Measurements from ENCODE around the gene VPS8.
"Not testable (repeated sequence)": the region's sequence is repeated elsewhere in the genome, so short reads cannot be mapped to it uniquely, and the experiment has no call there.

The VPS8 gene

DNA sequence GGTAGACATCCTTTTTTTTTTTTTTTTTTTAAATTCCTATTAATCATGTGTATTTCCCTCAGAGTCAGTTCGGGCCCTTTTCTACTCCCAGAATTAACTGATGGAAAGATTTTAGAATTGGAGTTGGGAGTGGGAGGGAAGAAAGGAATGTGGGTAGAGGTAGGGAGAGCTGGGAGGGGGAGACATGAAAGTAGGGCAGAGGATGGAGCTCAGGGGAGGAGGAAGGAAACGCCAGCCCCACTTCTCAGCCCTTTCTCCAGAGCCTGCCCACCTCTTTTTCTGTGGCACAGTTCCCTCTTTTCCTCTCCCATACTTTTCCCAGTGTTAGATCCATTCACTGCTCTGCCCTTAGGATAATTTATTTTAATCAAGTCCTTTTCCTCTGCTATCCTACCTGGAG is 129.4 kb downstream of the VPS8 start:
- DNase-seq = no peak

DNA sequence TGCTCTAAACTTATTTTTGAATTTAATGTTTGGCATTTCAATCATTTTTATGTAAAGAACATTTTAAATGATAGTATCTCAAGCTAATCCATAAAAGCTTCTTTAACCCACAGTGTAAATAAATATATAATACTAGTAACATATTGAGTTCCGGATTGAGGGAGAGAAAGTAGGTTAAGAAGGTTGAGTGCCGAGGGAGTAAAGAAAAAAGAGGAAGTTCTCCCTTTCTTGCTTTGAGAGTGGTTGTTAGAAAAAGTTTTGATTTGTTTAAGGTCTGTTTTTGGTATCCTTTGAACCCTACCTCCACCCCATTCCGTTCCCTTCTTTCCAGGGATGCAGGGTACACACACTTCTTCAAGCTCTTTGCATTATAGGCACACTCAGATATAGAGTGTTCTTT is 130.8 kb downstream of the VPS8 start:
- DNase-seq = no peak

DNA sequence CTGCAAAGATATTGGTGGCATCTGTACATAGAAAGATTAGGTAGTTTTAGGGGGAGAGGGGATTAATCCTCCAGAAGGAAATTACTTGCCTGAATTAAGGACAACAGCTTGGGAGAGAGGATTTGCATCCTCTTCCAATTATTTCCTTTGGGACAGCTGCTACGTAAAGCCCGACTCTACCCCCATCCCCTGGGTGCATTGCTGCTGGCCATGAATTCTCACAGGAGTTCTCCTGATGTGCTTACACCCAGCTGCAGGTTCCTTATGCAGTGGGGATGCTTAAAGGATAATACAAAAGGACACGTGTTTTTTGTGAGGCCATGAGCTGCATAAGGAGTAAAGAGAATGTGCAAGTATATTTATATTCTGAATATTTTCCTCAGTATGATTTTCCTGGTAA is 132.3 kb downstream of the VPS8 start:
- no peak for DNase-seq

GRCh38 chr3:184945886-184946625 is 134.1 kb downstream of the VPS8 start:
- DNase-seq = no peak

DNA sequence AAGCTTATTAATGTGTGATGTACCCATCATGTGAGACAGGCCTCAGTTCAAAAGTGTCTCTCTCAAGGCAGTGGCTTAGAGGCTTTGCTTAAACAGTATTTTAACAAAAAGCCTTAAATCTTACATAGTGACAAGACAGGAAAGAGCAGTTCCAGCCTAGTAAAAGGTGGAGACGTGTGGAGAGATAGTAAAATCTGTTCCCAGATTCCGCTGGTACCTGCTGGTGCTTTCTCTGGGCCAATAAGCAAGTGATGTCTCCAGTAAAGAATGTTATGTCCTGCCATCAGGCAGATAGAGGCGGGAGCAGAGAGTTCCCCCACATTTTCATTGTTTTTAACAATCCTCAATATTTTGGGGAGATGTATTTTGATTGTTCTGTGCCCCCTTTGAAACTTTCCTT is 135.0 kb downstream of the VPS8 start:
- no peak for DNase-seq

GRCh38 chr3:184949251-184949965 is 137.4 kb downstream of the VPS8 start:
- DNase-seq = no peak

GRCh38 chr3:184950816-184951215 is 138.8 kb downstream of the VPS8 start:
- DNase-seq = not testable (repeated sequence)

DNA sequence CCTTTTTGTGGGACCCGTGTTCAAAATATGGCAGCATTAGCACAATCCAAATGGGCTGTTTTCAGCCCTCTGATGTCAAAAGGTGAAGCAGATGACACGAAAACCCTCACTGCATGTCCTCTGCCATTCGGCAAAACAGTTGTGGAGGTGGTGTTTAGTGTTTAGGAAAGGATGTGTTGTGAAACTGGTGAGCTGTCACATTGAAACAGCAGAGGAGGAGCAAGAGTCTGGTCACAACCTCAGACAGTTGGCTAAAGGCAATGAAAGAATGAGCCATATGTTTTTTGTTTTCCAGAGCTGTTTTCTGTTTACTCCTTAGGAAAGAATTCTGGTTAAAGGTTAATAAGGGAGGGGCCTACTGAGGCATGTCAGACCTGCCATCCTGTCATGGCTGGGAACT is 140.7 kb downstream of the VPS8 start:
- DNase-seq = no peak

DNA sequence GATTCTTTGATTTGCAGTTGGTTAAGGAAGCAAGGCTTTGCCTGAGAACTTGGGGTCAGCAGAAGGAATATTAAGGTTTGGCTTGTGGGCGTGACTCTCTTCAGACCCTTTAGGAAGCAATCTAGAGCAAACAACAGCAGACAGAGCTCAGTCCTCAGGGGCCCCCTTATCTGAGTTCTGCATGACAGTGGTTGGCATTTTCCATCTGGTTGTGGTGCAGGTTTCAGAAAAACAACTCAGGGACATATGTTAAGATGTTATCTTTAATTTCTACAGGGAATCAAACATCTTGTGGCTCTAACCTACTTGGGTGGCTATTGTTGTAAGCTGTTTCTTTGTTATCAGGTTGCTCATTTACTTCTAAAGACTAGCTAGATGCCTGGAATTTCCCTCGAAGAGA is 141.4 kb downstream of the VPS8 start:
- DNase-seq = no peak

GRCh38 chr3:184954251-184954650 is 142.3 kb downstream of the VPS8 start:
- no peak for DNase-seq

DNA sequence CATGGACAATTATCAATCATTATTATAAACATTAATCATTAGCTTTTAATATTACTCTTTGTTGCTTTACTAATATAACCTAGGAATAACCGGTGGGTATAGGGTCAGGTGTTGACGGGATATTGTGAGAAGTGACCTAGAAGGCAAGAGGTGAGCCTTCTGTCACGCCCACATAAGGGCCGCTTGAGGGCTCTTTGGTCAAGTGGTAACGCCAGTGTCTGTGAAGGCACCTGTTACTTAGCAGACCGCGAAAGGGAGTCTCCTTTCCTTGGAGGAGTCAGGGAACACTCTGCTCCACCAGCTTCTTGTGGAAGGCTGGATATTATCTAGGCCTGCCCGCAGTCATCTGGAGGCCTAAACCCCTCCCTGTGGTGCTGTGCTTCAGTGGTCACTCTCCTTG is 142.9 kb downstream of the VPS8 start:
- DNase-seq = not testable (repeated sequence)

- no peak for DNase-seq
Measured at GRCh38 chr3:184965639-184966430, 153.9 kb downstream of the VPS8 start.

- DNase-seq = no peak
Measured at GRCh38 chr3:184968115-184968514, 156.1 kb downstream of the VPS8 start.

GRCh38 chr3:184970186-184970585 is 158.2 kb downstream of the VPS8 start:
- DNase-seq = no peak

- DNase-seq = no peak
Measured at GRCh38 chr3:184977796-184978195, 165.8 kb downstream of the VPS8 start.

GRCh38 chr3:184981071-184981470 is 169.1 kb downstream of the VPS8 start:
- DNase-seq = no peak

DNA sequence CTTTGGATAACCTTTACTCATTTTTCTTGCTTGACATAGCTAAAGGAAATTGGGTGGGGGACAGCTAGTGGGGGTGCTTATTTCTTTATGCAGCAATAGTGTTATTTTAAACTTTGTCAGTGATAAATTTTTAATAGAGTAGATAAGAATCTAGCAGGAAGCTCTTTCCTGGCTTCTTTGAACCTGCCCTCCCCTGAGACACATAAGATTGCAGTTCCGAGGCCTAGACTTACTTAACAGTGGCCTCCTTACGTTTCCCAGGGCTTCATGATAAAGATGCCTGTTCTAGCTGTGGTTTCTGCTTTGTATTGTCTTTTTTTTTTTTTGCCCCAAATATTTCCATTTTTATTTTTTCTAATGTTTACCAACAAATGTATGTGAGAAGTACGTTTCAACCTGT is 170.1 kb downstream of the VPS8 start:
- DNase-seq = no peak

- no peak for DNase-seq
Measured at GRCh38 chr3:184985586-184985985, 173.6 kb downstream of the VPS8 start.

GRCh38 chr3:184986366-184986889 is 174.5 kb downstream of the VPS8 start:
- DNase-seq = no peak

DNA sequence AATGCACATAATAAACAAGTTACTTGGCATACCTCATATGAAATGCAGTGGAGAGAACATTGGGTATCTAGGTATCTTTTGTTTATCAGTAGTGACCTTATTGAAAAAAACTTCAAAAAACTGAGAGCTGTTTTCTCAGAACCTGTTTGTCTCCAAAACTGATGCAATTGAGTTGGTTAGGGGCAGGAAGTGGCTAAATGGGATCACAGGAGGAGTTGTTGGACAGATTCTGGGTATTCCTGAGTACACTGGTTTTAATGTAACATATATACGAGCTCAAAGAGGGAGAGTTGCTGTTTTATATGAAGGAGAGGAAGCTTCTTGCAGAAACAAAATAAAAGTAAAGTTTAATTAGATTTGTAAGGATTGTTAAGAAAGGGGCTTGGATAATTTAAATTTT is 181.4 kb downstream of the VPS8 start:
- DNase-seq = no peak

DNA sequence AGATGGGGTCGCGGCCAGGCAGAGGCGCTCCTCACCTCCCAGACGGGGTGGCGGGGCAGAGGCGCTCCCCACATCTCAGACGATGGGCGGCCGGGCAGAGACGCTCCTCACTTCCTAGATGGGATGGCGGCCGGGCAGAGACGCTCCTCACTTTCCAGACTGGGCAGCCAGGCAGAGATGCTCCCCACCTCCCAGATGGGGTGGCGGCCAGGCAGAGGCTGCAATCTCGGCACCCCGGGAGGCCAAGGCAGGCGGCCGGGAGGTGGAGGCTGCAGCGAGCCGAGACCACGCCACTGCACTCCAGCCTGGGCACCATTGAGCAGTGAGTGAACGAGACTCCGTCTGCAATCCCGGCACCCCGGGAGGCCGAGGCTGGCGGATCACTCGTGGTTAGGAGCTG is 191.9 kb downstream of the VPS8 start:
- not testable (repeated sequence) for DNase-seq

DNA sequence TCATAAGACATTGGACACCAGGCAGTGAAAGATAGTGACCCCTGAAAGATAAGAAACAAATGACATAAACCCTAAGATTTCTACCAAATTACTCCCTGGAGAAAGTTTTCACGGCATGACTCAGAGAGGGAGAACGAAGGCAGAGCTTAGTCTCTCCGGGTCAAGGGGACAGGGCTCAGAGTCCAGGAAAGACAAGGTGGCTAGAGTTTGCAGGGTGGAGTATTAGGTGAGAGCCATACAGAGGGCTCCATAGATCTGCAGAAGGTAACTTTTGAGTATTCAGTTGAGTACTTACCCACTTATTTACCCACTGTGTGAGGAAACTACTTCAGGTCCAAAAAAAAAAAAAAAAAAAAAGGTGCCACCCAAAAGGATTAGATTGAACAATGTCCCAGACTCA is 197.7 kb downstream of the VPS8 start:
- no peak for DNase-seq

DNA sequence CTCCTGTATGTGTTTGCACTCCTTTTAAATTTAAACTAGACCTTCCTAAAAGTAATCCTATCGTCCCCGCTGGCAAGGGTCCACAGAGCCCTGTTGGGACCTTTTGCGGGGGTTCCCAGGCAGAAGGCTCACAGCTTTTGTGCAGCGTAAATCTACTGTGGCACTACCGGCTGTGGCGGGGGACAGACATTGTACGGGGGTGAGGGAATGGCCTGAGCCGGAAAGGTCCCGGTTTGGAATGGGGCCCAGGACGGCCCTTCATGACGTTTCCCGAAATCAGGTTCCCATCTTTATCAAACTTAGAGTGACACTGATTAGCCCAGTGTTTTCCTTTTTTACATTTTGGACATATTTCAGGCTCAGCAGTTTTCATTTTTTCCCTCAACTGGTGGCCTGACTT is 205.6 kb downstream of the VPS8 start:
- not testable (repeated sequence) for DNase-seq

DNA sequence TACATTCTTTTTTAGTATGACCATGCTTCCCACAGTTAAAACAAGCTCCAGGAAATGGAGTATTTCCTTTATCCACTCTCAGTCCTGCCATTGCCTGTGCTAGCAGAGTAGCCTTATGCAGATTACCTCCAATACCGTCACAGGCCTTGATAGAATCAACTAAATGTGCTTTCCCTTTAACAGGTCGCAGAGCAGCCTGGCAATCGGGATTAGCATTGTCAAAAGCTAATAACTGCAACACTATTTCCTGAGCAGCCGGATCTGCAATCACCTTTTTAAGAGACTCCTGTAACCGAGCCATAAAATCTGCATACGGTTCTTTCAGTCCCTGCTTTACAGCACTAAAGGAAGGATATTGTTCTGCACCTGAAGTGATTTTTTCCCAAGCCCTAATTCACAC is 206.0 kb downstream of the VPS8 start:
- not testable (repeated sequence) for DNase-seq
